ENCODE measurements around the gene RAB36. TPM values are rescaled to one million over a fixed set of nuclear protein-coding genes. Genes with fewer than 3 reads are reported as not detected.

The RAB36 gene
- polyA plus RNA-seq, 1 of the 3 experiments (the other 2 are of a cell fraction) = 6.6 TPM

DNA sequence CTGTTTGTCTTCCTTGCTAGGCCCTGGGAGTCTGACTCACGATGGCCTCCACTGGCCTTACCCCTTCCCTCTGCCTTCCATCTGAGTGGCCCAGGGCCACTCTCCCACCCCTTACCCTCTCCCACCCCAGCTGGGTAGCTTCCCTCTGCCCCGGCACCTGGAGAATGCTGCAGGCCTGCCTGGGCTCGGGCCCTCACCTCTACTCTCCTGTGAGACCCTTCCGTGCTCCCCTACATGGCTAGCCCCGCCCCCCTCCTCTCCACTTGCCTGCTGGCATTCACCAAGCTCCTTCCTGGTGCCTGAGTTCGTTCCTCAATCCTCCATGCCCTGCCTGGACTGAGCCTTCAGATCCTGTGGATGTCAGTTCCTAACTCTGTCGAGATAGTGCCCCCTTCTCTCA, 8.7 kb downstream of the RAB36 start:
- POLR2A ChIA-PET = interaction anchor here (1.5 kb wide), 1 partner anchor 8 kb away, joined by 3 read pairs; the partner anchor contains the start of gene RAB36
- H3K79me2 ChIP-seq (ENCODE audit: insufficient read depth) = no peaks in the 10 kb centered on the region
- no peak overlapping the region for H3K4me2 ChIP-seq
- no peak for DNase-seq
- TF ChIP-seq POLR2AphosphoS5 (IDR thresholded peaks at IDR 0.05; ENCODE audit: low read depth, low read length) = no peak
- no peak for TF ChIP-seq MXI1 (IDR thresholded peaks at IDR 0.05; ENCODE audit: low read depth, low read length)
- TF ChIP-seq EP300 (IDR thresholded peaks at IDR 0.05; ENCODE audit: borderline replicate concordance in 1 of 2, low read depth in 1 of 2, low read length in 1 of 2) = no peak
- no peak for TF ChIP-seq NRF1 (IDR thresholded peaks at IDR 0.05; ENCODE audit: low read depth, low read length)
- TF ChIP-seq, protein P1, sequence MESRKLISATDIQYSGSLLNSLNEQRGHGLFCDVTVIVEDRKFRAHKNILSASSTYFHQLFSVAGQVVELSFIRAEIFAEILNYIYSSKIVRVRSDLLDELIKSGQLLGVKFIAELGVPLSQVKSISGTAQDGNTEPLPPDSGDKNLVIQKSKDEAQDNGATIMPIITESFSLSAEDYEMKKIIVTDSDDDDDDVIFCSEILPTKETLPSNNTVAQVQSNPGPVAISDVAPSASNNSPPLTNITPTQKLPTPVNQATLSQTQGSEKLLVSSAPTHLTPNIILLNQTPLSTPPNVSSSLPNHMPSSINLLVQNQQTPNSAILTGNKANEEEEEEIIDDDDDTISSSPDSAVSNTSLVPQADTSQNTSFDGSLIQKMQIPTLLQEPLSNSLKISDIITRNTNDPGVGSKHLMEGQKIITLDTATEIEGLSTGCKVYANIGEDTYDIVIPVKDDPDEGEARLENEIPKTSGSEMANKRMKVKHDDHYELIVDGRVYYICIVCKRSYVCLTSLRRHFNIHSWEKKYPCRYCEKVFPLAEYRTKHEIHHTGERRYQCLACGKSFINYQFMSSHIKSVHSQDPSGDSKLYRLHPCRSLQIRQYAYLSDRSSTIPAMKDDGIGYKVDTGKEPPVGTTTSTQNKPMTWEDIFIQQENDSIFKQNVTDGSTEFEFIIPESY (IDR thresholded peaks at IDR 0.05; ENCODE audit: borderline replicate concordance, low read depth) = no peak
- no peak for TF ChIP-seq GABPA (IDR thresholded peaks at IDR 0.05; ENCODE audit: low read depth)
- no peak overlapping the region for H3K27ac ChIP-seq (ENCODE audit: low read depth in 2 of 2, low read length in 1 of 2)
- H3K36me3 ChIP-seq (replicated peaks in 1 of 2; ENCODE audit: control insufficient read depth in 1 of 2, insufficient read depth in 2 of 2, low read length in 1 of 2) = peaks cover 0 to 13% of the 10 kb centered on the region in 2 experiments
- CTCF ChIA-PET = interaction anchor here (0.8 to 2.8 kb wide), 6 partner anchors 10 to 437 kb away, joined by 3 to 9 read pairs (median 3); no protein-coding TSS in a partner anchor
- no peak overlapping the region for H2AFZ ChIP-seq (ENCODE audit: low read depth)
- H3K4me3 ChIP-seq (ENCODE audit: low read depth in 2 of 2, low read length in 1 of 2) = no peak overlapping the region
- H3K9ac ChIP-seq = no peak overlapping the region
- 83% methylated on average over 5 of the region's 7 CpGs for WGBS (ENCODE audit: low lambda C conversion rate)
- no peaks in the 10 kb centered on the region; a peak in 1 of 4 replicates for H3K4me1 ChIP-seq (ENCODE audit: control insufficient read depth in 1 of 2, insufficient read depth in 2 of 2, low read depth in 1 of 2, low read length in 1 of 2)
- no peaks in the 10 kb centered on the region for H3K27me3 ChIP-seq (ENCODE audit: insufficient read depth)
- no peaks in the 10 kb centered on the region for H3K9me3 ChIP-seq
- no peaks in the 10 kb centered on the region for H4K20me1 ChIP-seq (ENCODE audit: insufficient read depth)
- H3F3A ChIP-seq (replicated peaks; ENCODE audit: insufficient read depth) = no peaks in the 10 kb centered on the region
- H3K9me2 ChIP-seq = no peaks in the 10 kb centered on the region

DNA sequence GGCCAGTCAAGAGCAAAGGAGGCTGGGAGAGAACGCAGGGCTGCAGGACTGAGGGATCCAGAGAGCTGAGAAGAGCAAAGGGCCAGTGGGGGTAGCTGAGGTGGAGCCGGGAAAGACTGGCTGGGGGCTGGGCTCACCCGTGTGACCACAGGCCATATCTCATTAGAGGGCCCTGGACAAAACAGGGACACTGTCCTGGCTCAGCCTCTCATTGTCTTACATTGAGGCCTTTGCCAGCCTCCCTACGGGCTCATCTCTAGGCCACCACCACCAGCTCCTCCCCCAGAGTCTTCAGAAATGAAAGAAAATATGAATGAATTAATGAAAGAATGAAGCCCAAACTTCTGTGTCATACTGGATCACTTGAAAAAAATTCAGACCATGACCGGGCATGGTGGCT, 9.2 kb downstream of the RAB36 start:
- Histone ChIP-seq H3K9ac (no peak overlapping the region), H3K79me2 (ENCODE audit: insufficient read depth) (no peaks in the 10 kb centered on the region), H3K36me3 (replicated peaks in 1 of 2; ENCODE audit: control insufficient read depth in 1 of 2, insufficient read depth in 2 of 2, low read length in 1 of 2) (peaks cover 0 to 11% of the 10 kb centered on the region in 2 experiments), H3K9me2 (no peaks in the 10 kb centered on the region), H2AFZ (ENCODE audit: low read depth) (no peak overlapping the region), H3K4me3 (ENCODE audit: low read depth in 2 of 2, low read length in 1 of 2) (no peak overlapping the region), H3K4me2 (no peak overlapping the region), H3F3A (replicated peaks; ENCODE audit: insufficient read depth) (no peaks in the 10 kb centered on the region), H3K27me3 (ENCODE audit: insufficient read depth) (no peaks in the 10 kb centered on the region), H3K9me3 (no peaks in the 10 kb centered on the region), H3K4me1 (ENCODE audit: control insufficient read depth in 1 of 2, insufficient read depth in 2 of 2, low read depth in 1 of 2, low read length in 1 of 2) (no peaks in the 10 kb centered on the region; a peak in 1 of 4 replicates), H4K20me1 (ENCODE audit: insufficient read depth) (no peaks in the 10 kb centered on the region), H3K27ac (ENCODE audit: low read depth in 2 of 2, low read length in 1 of 2) (no peak overlapping the region)
- ChIA-PET CTCF (interaction anchor here (1.6 to 2.8 kb wide), 3 partner anchors 127 to 195 kb away, joined by 3 to 9 read pairs (median 5); no protein-coding TSS in a partner anchor), POLR2A (interaction anchor here (1.5 kb wide), 1 partner anchor 9 kb away, joined by 3 read pairs; the partner anchor contains the start of gene RAB36)
- WGBS (ENCODE audit: low lambda C conversion rate) = 88% methylated on average over 5 of the region's 5 CpGs
- DNase-seq = no peak
- TF ChIP-seq RFX5 (IDR thresholded peaks at IDR 0.05; ENCODE audit: low read length) = no peak
- no peak for TF ChIP-seq POLR2AphosphoS5 (IDR thresholded peaks at IDR 0.05; ENCODE audit: low read depth, low read length)
- no peak for TF ChIP-seq GABPA (IDR thresholded peaks at IDR 0.05; ENCODE audit: low read depth)
- no peak for TF ChIP-seq ELF1 (IDR thresholded peaks at IDR 0.05)
- TF ChIP-seq GATA2 (CRISPR knock-in tag; IDR thresholded peaks at IDR 0.05) = no peak
- TF ChIP-seq, protein P2, sequence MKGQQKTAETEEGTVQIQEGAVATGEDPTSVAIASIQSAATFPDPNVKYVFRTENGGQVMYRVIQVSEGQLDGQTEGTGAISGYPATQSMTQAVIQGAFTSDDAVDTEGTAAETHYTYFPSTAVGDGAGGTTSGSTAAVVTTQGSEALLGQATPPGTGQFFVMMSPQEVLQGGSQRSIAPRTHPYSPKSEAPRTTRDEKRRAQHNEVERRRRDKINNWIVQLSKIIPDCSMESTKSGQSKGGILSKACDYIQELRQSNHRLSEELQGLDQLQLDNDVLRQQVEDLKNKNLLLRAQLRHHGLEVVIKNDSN (IDR thresholded peaks at IDR 0.05; ENCODE audit: borderline replicate concordance, low read depth) = no peak
- TF ChIP-seq JUND (IDR thresholded peaks at IDR 0.05) = no peak
- TF ChIP-seq, protein P3, sequence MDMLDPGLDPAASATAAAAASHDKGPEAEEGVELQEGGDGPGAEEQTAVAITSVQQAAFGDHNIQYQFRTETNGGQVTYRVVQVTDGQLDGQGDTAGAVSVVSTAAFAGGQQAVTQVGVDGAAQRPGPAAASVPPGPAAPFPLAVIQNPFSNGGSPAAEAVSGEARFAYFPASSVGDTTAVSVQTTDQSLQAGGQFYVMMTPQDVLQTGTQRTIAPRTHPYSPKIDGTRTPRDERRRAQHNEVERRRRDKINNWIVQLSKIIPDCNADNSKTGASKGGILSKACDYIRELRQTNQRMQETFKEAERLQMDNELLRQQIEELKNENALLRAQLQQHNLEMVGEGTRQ (IDR thresholded peaks at IDR 0.05; ENCODE audit: borderline replicate concordance, low read depth, low read length) = no peak
- TF ChIP-seq, protein P4, sequence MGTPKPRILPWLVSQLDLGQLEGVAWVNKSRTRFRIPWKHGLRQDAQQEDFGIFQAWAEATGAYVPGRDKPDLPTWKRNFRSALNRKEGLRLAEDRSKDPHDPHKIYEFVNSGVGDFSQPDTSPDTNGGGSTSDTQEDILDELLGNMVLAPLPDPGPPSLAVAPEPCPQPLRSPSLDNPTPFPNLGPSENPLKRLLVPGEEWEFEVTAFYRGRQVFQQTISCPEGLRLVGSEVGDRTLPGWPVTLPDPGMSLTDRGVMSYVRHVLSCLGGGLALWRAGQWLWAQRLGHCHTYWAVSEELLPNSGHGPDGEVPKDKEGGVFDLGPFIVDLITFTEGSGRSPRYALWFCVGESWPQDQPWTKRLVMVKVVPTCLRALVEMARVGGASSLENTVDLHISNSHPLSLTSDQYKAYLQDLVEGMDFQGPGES (IDR thresholded peaks at IDR 0.05; ENCODE audit: low read depth, low read length) = no peak
- no peak for TF ChIP-seq TEAD4 (IDR thresholded peaks at IDR 0.05; ENCODE audit: borderline replicate concordance, insufficient read depth)
- no peak for TF ChIP-seq RXRA (IDR thresholded peaks at IDR 0.05; ENCODE audit: borderline replicate concordance, low read depth)
- no peak for TF ChIP-seq RCOR1 (IDR thresholded peaks at IDR 0.05; ENCODE audit: low read length)
- TF ChIP-seq, protein P1 (IDR thresholded peaks at IDR 0.05; ENCODE audit: borderline replicate concordance, low read depth) = no peak
- TF ChIP-seq, protein P5, sequence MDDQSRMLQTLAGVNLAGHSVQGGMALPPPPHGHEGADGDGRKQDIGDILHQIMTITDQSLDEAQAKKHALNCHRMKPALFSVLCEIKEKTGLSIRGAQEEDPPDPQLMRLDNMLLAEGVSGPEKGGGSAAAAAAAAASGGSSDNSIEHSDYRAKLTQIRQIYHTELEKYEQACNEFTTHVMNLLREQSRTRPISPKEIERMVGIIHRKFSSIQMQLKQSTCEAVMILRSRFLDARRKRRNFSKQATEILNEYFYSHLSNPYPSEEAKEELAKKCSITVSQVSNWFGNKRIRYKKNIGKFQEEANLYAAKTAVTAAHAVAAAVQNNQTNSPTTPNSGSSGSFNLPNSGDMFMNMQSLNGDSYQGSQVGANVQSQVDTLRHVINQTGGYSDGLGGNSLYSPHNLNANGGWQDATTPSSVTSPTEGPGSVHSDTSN (IDR thresholded peaks at IDR 0.05) = no peak
- TF ChIP-seq NRF1 (IDR thresholded peaks at IDR 0.05; ENCODE audit: low read depth, low read length) = no peak

Data from SK-N-SH (cell line).